Stimulated activated naive CD8-positive, alpha-beta T cell treated with anti-CD3 and anti-CD28 coated beads, Interleukin-15, Interleukin-2, amounts not matched to agents 100 U/mL and 50 U/mL, for 24 hours (primary cell): ENCODE measurements around the gene DIDO1.

ENCODE experiments used
- ATAC-seq: fragments of 150-1000 bp; cut with Tn5 transposase; one replicate; pipeline ENCODE4 v1.10.0; 2021
- DNase-seq: peaks from one replicate; pipeline ENCODE4 v3.0.0; 2021

DIDO1 gene

DNA sequence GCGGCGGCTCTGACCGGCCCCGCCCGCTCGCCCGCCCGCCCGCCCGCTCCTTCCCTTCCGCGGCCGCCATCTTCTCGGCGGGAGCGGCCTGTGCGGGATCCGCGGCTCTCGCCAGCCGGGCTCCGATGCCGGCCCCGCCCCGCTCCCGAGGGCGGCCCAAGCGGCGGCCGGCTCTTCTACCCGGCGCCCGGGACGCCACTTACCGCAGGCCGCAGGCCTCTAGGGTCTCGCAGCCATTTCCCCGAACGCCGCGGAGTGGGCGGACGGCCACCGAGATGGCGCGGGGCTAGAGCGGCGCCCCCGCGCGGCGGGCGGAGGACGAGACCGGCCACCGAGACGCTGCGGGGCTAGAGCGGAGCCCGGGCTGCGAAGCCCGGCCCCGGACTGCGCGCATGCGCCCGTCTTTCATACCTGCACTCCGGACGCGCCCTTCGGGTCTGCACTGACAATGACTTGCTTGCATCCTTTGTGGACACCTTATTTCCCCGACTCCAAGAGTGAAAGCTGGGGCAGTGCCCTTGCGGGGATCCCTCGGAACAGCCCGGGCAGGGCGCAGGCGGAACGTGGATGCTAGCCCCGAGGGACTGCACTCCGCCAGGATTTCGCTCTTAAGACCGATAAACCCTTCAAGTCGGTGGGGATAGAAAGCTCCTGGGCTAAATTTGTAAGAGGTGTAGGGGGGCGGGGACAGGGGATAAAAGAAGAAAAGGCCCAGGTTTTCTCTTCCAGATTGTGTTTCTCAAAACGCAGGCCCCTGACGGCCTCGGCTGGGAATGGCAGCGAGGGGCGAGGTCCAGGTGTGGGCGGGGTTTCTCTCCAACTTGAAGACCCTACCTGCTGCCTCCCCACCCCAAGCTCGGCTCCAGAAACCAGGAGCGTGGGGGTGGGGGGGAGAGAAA, at the start of gene DIDO1:
DIDO1 (minus strand) TSS at position 277 of the 899 bp plus-strand sequence.
- ATAC-seq (peak; percentile 85), DNase-seq (peak; percentile 93)

DNA sequence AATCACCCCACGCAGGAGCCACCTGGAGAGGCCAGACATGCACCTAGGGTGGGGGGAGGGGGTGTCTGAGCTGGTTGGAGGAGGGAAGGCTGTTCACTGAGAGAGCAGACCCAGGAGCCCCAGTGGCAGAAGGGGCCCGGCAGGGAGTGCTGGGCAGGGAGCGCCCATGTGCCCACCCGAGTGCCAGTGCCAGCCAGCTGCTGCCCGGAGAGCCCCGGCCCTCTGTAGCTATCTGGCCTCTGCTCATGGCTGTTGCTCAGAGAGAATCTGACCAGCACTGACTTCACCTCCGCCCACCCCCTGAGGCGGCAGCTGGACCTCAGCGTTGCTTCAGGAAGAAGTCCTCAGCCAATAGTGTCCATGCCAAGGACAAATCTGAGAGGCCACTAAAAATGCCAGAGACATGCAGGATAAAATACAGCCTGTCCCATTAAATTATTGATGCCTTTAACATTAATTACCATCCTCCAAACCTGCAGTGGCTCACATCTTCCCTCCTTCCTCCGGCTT, 49.0 kb upstream of the DIDO1 start:
- ATAC-seq (no peak), DNase-seq (no peak)

DNA sequence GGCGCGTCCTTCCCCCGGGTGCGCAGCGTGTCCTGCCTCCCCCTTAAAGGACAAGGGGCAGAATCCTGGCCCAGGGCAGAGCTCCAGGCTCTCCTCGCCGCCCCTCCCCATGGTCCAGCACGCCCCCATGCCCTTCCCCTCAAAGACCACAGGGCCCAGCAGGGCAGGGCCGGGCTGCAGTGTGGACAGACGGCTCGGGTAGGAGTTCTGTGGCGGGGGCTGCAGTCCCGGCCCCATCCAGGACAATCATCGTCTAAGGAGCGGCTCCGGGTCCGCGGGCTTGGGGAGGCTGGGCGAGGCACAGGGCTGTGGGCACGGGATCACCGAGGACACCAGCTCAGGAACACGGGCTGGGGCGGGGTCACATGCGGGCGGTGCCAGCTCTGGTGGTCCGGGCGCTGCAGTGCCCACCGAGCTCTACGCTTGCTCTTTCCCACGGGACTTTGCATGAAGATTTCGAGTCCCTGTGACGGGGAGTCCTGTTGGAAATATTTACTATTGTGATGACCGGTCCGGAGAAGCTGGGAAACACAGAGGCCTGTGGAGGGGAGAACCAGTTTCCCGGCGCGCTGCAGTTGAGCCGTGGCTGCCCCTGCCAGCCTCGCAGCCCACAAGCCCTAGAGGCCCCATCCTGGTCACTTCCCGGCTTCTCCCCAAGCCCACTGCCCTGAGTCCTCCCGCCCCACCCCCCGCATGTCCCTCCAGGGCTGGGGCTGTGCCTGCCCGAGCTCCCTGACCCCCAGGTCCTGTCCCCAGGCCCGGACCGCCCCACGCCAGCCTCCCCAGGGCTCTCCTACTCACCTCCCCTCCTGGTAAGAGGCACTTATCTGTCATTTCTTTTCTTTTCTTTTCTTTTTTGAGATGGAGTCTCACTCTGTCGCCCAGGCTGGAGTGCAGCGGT, 46.8 kb upstream of the DIDO1 start:
- ATAC-seq (no peak), DNase-seq (no peak)

DNA sequence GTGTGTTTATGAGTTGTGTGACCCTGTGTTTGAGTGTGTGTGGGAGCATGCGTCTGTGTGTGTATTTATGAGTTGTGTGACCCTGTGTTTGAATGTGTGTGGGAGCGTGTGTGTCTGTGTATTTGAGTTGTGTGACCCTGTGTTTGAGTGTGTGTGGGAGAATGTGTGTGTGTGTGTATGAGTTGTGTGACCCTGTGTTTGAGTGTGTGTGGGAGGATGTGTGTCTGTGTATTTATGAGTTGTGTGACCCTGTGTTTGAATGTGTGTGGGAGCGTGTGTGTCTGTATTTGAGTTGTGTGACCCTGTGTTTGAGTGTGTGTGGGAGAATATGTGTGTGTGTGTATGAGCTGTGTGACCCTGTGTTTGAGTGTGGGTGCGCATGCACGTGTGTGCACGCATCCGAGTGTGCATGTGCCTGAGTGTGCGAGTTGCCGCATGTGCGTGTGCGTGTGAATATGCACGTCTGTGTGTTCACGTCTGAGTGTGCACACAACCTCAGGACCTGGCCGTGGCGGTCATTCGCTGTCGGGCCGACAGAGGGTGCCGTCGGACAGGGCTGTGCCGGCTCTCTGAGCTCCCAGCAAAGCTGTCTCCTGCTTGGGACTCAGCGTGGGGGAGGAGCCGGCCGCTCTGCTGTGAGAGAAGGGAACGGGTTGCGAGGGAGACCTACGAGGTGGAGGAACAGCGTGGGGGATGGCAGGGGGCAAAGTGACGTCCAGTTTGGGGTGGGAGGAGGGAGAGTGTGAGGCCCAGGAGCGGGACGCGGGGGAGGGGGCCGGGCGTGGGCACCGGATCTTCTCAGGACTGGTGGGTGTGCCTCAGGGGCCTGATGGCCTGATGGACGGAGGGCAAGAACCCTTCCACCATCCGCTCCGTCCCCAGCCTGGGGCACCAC, 45.9 kb upstream of the DIDO1 start:
- ATAC-seq (peak; percentile 94), DNase-seq (peak; percentile 93)

DNA sequence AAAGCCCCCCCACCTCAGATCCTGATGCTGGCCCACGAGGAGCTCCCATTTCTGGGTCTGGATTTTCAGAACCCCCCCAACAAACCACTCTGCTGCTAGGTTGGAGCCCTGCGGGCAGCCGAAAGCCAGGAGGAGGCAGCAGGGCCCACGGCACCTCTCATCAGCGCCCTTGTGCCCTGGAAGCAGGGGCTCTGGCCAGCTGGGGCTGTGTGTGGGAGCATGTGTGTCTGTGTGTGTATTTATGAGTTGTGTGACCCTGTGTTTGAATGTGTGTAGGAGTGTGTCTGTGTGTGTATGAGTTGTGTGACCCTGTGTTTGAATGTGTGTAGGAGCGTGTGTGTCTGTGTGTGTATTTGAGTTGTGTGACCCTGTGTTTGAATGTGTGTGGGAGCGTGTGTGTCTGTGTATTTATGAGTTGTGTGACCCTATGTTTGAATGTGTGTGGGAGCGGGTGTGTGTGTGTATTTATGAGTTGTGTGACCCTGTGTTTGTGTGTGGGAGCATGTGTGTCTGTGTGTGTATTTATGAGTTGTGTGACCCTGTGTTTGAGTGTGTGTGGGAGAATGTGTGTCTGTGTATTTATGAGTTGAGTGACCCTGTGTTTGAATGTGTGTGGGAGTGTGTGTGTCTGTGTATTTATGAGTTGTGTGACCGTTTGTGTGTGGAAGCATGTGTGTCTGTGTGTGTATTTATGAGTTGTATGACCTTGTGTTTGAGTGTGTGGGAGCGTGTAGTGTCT, 45.1 kb upstream of the DIDO1 start:
- no peak for DNase-seq
- no peak for ATAC-seq

DNA sequence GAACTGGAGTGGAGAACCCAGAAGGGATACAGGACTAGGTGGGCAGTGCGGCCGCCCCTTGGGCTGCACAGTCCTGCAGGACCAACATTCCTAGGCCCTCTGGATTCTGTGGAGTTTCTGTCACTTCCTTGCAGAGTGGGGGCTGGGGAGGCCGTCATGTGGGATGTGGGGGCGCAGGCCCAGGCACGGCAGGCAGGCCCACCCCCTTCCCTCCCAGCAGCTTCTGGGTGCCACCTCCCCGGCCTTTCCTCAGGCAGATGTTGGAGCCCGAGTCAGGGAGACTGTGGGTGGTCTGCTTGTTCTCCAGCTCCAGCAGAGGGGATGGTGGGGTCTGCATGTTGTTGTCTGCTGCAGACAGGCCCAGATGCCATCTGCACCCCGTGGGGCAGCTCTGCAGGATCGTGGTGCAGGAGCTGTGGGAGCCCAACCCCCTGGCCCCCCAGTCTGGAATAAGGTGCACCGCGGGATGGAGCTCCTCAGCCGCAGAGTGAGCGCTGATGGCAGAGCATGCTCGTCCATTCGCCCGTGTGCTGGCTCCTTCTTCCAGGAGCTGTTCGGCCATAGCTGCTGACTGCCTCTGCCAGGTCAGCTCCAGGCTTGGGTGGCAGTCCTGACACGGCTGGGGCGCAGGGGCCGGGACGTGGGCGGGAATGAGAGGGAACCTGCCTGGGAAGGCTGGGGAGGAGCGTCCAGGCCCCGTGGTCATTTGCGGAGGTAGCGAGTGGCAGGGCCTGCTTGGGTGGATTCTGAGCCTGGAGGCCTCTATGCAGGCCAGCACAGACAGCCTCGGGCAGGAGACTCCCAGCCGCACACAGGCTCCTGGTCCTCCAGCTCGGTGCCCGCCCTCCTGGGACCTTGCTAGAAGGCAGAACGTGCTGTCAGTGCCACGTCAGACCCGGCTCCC, 44.3 kb upstream of the DIDO1 start:
- DNase-seq (no peak), ATAC-seq (no peak)

DNA sequence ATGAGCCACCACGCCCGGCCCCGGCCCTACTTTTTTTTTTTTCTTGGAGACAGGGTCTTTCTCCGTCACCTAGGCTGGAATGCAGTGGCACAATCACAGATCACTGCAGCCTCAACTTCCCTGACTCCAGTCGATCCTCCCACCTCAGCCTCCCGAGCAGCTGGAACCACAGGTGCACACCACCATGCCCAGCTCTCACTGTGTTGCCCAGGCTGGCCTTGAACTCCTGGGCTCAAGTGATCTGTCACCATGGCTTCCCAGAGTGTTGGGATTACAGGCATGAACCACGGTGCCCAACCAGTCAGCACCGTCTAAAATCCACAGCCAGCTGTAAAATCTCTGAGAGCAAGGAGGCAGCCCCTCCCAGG, 43.6 kb upstream of the DIDO1 start:
- no peak for ATAC-seq
- DNase-seq: no peak

DNA sequence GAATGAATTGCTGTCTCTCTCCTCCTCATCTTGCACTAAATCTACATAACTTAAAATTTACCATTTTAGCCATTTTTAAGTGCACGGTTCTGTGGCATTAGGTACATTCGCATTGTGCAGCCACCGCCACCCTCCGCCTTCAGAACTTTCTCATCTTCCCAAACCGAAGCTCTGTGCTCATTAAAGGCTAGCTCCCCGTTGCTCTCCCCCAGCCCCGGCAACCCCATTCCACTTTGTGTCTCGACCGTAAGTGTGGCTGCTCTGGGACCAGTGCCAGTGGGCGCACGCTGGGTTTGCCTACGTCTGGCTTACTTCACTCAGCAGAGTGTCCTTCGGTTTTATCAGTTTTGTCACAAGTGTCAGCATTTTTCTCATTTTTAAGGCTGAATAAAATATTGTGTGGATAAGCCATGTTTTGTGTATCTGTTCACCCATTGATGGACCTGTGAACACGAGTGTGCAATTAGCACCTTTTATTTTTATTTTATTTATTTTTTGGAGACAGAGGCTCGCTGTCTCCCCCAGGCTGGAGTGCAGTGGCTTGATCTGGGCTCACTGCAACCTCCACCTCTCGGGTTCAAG, 43.0 kb upstream of the DIDO1 start:
- ATAC-seq (no peak), DNase-seq (no peak)

DNA sequence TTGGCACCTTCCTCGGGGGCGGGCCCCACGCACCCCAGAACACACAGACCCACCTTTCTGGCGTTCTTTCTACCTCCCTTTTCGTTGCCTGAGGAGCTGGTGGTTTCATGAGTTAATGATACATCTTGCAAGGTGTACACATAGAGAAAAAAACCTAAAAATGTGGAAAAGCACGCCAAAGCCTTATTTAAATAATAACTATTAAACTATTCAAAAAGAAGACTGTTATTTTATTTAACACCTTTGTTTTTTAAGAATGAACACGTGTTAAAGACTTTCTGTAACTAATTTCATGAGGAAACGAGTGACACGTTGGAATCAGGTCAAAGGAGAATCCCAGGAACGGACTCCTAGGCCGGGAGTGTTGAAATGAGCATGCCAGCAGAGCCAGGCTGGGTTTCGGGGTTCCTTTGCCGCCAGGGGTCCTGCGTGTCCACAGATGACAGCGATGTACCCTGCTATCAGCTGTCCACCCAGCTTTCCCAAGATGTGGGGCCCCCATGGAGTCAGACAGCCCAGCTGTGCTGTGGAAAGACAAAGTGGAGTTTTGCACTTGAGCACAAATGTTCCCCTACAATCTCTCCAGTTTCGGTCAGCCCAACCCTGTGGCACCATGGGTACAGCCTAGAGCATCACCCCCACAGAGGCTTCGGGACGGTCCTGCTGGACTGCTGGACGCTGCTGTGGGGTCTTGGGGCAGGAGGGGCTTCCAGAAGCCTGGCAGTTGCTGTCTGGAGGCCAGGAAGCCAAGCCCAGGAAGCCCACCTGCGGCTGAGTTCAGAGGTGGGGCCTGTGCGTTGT, 42.3 kb upstream of the DIDO1 start:
- ATAC-seq (no peak), DNase-seq (no peak)

DNA sequence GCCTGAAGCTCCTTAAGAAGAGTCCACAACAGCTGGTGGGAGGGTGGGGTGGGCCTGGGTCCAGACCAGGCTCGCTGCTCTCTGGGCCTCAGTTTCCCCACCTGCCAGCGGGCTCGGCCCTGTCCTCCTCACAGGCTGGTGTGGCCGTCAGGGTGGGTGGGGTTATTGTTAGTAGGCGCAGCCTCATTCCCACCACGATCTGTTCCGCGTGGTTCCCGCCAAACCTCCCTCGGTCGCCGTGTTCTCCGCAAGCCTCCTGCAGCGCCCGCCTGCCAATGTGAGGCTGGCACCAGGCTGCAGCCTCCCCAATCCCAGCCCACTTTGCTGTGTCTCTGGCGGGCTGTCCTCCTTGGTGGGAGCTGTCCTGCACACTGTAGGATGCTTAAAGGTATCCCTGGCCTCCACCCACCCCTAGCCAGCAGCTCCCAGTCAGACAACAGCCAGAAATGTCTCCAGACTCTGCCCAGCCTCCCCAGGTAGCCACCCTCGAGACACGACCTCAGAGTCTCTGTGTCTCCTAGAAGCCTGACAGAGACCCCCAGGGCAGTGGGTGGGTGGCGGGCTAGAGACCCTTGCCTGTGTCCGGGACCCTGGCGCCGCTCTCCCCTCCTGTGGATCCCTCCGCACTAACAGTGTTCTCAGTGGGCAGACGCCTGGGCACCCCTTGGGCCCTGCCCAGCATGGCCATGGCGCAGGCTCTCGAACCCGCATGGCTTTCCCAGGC, 41.5 kb upstream of the DIDO1 start:
- DNase-seq (no peak), ATAC-seq (no peak)

DNA sequence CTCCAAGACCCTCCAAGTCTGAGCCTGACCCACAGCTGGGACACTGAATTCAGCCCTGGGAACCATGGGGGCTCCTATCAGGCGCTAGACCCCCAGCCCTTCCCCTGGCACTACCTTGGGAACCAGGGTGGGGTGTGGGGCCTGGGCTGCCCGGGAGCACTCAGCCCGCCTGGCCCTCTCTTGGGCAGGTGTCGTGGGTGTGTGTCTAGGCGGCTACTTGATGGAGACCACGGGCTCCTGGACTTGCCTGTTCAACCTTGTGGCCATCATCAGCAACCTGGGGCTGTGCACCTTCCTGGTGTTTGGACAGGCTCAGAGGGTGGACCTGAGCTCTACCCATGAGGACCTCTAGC, 40.8 kb upstream of the DIDO1 start:
- no peak for DNase-seq
- ATAC-seq: no peak

DNA sequence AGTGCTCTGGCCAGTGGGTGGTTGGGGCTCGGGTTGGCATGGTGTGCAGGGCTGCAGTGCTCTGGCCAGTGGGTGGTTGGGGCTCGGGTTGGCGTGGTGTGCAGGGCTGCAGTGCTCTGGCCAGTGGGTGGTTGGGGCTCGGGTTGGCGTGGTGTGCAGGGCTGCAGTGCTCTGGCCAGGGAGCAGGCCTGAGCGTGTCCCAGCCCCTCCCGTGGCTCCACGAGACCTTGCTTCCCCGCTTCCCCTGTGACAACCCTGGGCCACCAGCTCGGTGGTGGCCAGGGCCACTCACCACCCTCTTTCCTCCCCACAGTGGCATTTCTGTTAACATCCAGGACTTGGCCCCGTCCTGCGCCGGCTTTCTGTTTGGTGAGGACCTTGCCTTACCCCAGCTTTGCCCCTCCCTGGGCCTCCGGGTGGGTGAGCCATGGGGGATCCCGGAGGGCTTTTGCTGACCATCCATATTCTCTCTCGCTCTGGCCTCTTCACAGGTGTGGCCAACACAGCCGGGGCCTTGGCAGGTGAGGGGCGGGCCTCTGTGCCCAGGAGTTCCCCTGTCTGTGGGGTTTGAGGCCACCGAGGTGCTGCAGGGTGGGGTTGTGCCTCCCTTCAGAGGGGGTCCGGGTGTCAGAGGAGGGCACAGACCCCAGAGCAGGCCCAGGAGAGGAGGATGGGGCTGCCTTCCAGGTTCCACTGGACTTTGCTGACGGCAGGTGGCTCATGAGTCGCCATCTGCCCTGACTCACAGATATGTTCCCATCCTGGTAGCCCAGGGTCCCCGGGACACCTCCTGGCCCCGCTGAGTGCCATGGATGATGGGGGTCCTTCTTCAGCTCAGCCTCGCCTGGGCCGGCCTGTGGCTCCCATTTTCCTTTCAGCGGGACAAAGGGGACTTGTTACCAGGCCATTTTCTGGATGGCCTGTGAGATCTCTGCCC, 40.2 kb upstream of the DIDO1 start:
- ATAC-seq (no peak), DNase-seq (no peak)

DNA sequence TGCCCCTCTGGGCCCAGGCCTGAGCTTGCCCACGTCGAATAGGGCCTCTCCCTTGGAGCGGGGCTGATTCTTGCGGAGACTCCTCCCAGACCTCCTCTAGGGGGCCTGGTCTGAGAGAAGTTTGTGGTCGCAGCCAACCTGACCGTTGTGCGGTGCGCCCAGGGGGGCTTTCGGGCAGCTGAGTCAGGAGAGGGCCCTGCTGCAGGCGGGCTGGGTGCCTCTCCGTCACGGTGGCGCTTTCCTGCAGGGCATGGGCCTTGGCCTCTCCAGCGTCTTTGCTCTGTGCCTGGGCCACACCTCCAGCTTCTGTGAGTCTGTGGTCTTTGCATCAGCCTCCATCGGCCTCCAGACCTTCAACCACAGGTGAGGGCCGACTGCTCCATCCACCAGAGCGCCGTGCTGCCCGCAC, 39.1 kb upstream of the DIDO1 start:
- no peak for DNase-seq
- no peak for ATAC-seq

DNA sequence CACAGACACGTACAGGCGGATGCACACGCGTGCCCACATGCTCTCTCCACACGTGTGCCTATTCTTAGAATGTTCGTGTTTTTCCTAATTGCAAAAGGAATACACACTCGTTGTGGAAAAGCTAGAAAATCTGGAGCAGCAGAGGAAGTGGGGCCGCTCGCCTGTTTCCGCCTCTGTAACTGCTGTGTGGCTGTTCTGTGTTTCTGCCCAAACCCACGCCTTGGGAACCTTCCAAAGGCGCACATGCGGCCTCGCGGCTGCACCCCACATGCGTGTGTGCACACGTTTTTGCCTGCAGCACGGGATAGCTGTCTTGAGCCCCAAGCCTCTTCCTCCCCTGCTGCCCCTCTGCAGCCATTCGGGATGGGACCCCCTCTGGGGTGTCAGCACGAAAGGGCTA, 38.4 kb upstream of the DIDO1 start:
- no peak for ATAC-seq
- DNase-seq: no peak

DNA sequence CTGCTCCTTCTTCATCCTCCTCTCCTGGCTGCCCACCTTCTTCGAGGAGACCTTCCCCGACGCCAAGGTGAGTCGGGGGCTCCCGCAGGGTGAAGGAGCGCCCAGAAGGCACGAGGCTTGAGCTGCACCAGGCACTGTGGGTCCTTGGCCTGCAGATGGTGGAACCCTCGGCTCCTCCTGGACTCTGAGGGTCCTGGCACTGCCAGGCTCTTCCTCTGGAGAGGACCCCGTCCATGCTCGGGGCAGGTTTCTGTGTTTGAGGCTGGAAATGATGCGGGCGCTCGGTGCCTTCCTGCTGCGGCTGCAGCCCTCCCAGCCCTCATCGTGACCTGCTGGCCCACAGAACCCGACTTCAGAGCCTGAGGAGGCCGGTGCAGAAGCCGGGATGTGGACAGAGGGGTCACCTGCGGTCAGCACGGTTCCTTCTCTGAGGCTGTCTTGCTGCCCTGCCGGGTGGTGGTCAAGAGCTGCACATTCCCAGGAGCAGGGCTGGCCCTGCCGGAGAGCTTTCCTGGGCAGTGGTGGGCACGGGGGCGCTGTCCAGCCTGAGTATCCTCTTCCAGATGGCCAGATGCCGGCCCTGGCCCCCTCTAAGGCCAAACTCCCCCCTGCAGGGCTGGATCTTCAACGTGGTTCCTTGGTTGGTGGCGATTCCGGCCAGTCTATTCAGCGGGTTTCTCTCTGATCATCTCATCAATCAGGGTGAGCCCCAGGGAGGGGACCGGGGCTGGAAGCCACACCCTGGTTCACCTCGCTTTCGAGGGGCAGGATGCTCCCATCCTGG, 37.5 kb upstream of the DIDO1 start:
- no peak for DNase-seq
- no peak for ATAC-seq

DNA sequence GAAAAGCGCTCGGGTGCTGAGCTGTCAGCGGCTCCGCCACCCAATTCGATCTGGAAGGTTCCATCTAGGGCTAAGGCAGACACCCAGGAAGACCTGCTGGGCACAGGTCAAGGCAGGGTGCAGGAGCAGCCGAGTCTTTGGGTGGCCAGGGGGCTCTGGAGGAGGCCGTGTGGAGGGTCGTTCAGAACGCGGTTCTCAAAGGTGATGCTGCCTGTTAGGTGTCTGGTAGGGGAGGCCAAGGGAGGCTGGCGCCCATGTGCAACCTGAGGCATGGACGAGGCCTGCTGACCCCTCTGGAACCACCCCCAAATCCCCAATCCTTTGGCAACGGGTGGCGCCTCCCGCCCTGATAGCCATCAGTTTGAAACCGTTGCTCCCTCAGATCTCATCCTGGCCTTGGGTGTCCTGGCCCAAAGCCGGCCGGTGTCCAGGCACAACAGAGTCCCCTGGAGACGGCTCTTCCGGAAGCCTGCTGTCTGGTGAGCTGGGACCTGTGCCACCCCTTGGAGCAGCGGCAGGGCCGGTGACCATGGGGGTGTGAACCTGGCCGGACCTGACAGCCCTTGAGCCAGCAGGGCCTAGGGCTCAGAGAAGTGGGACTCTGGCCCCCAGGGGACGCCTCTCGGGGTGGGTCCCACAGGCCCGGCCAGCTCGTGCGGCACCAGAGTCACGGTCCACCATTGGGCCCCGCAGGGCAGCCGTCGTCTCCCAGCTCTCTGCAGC, 36.7 kb upstream of the DIDO1 start:
- ATAC-seq: no peak

More for the DNA sequence above, 36.7 kb upstream of the DIDO1 start:
- no peak for DNase-seq
